SU-DHL-6 (cell line): ENCODE results near the gene CIAO3.

Experiments
- H2AFZ ChIP-seq: fragments of 200-600 bp; sonication (generic); 2 replicates; pipeline ENCODE4 v1.6.1; 2014; ENCODE audit warnings: low read depth, mild to moderate bottlenecking, moderate library complexity, mixed read lengths, antibody characterized with exemption, low read length; ENCODE audit not compliant: severe bottlenecking
- H3F3A ChIP-seq: fragments of 200-600 bp; shearing (Covaris generic); 2 replicates; pipeline ENCODE4 v1.6.0; 2016; ENCODE audit warnings: antibody characterized with exemption, mild to moderate bottlenecking; ENCODE audit not compliant: insufficient read depth
- H3K27ac ChIP-seq: fragments of 200-600 bp; sonication (generic); 2 replicates; pipeline ENCODE4 v1.5.1; 2016; ENCODE audit warnings: low read depth, mild to moderate bottlenecking, low read length, moderate library complexity, mixed read lengths
- H3K27me3 ChIP-seq: fragments of 200-600 bp; sonication (generic), shearing (Covaris generic); 2 replicates; pipeline ENCODE4 v1.6.0; 2014; ENCODE audit warnings: mild to moderate bottlenecking, low read length
- H3K36me3 ChIP-seq: fragments of 200-600 bp; sonication (generic); 2 replicates; pipeline ENCODE4 v1.6.1; 2014; ENCODE audit warnings: mild to moderate bottlenecking, low read length, mixed read lengths
- H3K4me2 ChIP-seq: fragments of 300-600, 200-600 bp; shearing (Covaris generic), sonication (generic); 2 replicates; pipeline ENCODE4 v1.6.0; 2014; ENCODE audit warnings: low read length, low read depth, mild to moderate bottlenecking; ENCODE audit not compliant: poor library complexity, severe bottlenecking
- H3K4me3 ChIP-seq: fragments of 200-600 bp; sonication (generic); 2 replicates; pipeline ENCODE4 v1.5.1; 2014; ENCODE audit warnings: antibody characterized with exemption, low read length, mild to moderate bottlenecking, mixed read lengths; ENCODE audit not compliant: insufficient read depth, poor library complexity, severe bottlenecking
- H3K79me2 ChIP-seq: fragments of 200-600 bp; sonication (generic); 2 replicates; pipeline ENCODE4 v1.6.1; 2014; ENCODE audit warnings: mild to moderate bottlenecking, low read length, moderate library complexity; ENCODE audit not compliant: insufficient read depth
- H3K9ac ChIP-seq: fragments of 200-600 bp; sonication (generic); 2 replicates; pipeline ENCODE4 v1.7.0; 2014; ENCODE audit warnings: mild to moderate bottlenecking, low read length
- H3K9me2 ChIP-seq: fragments of 200-600 bp; sonication (generic); replicated peaks from 2 replicates; pipeline ENCODE4 v1.6.1; 2014; ENCODE audit warnings: low read length; ENCODE audit not compliant: insufficient read depth
- H3K9me3 ChIP-seq: fragments of 200-600 bp; sonication (generic); 2 replicates; pipeline ENCODE4 v1.6.1; 2014; ENCODE audit warnings: low read length, mixed read lengths; ENCODE audit not compliant: insufficient read depth
- H4K20me1 ChIP-seq: fragments of 200-600 bp; sonication (generic); 2 replicates; pipeline ENCODE4 v1.6.1; 2014; ENCODE audit warnings: low read depth, mild to moderate bottlenecking, antibody characterized with exemption, low read length, moderate library complexity, mixed read lengths
- EZH2phosphoT487 ChIP-seq: fragments of 200-600 bp; sonication (generic), shearing (Covaris generic); conservative IDR thresholded peaks from 2 replicates; pipeline ENCODE4 v1.6.1; 2018; ENCODE audit warnings: mild to moderate bottlenecking, antibody characterized with exemption, low read length, moderate library complexity, mixed read lengths
- TF ChIP-seq, protein P1 (sequence below): fragments of 200-600 bp; sonication (generic); IDR thresholded peaks from one replicate; pipeline ENCODE4 v1.5.1; 2017; ENCODE audit warnings: antibody characterized with exemption, mild to moderate bottlenecking, low read length, moderate library complexity; ENCODE audit not compliant: insufficient read depth, poor library complexity, severe bottlenecking

Gene CIAO3

DNA sequence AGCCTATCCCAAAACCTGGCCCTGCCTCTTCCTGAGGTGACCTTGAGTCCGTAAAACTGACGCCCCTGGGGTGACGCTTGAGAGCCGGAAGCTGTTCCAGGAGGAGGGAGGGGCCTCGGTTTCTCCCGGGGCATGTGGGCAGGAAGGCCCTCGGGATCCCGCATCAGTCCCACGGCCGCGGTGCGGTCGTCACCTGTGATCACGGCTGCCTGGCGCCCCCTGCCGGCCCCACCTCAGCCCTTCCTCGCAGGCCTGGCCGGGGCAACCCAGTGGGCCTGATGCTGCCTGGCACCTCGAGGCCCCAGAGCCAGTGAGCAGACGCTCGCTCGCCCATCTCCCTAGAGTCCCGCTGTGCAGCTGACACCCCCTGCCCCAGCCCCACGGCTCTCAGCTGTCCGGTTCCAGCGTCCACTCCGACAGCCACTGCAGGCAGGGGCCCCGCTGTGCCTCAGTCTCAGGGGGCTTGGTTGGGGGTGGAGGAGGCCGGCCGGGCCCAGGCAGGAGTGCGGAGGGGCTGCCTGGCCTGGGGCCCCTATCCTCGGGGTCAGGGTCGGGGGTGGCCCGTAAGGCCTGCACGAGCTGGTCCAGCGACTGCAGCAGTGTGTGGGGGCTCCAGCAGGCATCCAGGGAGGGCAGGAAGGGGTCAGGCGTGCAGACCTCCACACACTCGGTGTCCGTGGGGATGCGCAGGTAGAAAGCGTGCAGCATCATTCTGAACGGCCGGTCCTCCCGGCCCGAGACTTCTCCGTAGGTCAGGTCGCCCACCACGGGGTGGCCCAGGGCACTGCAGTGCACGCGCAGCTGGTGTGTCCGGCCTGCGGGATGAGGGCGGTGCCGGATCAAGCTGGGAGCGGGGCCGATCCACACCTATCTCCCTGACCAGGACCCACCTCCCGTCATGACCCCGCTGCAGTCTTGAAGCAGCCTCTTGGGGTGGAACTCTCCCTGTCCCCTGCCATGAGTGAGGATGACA, 45.1 kb upstream of the CIAO3 start:
- Histone ChIP-seq H2AFZ (no peak overlapping the region), H3K9me3 (no peaks in the 10 kb centered on the region), H3K4me2 (no peak overlapping the region), H3K4me3 (no peak overlapping the region), H3K27ac (no peak overlapping the region), H3K27me3 (no peaks in the 10 kb centered on the region), H3K79me2 (peaks cover 23% of the 10 kb centered on the region), H3K9me2 (no peaks in the 10 kb centered on the region), H3K36me3 (no peaks in the 10 kb centered on the region), H4K20me1 (no peaks in the 10 kb centered on the region), H3K9ac (no peak overlapping the region), H3F3A (no peaks in the 10 kb centered on the region)
- no peak for TF ChIP-seq EZH2phosphoT487
- TF ChIP-seq, protein P1, sequence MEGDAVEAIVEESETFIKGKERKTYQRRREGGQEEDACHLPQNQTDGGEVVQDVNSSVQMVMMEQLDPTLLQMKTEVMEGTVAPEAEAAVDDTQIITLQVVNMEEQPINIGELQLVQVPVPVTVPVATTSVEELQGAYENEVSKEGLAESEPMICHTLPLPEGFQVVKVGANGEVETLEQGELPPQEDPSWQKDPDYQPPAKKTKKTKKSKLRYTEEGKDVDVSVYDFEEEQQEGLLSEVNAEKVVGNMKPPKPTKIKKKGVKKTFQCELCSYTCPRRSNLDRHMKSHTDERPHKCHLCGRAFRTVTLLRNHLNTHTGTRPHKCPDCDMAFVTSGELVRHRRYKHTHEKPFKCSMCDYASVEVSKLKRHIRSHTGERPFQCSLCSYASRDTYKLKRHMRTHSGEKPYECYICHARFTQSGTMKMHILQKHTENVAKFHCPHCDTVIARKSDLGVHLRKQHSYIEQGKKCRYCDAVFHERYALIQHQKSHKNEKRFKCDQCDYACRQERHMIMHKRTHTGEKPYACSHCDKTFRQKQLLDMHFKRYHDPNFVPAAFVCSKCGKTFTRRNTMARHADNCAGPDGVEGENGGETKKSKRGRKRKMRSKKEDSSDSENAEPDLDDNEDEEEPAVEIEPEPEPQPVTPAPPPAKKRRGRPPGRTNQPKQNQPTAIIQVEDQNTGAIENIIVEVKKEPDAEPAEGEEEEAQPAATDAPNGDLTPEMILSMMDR: peak; percentile 74

DNA sequence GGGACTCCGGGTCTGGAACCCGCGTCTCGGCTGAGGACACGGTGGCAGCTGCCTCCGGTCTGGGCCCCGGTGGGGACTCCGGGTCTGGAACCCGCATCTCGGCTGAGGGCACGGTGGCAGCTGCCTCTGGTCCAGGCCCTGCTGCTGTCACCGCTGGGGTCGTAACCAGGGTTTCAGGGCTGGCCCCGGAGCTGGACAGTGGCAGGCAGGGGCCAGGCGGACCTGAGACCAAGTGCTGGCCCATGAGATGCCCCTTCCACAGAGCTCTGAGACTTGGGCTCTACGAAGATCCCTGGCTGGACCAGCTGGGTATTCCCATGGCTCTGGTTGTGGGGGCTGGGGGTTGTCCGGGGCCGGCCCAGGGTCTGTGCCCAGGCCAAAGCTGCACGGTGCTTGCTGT, 43.6 kb upstream of the CIAO3 start:
- no peaks in the 10 kb centered on the region for H3F3A ChIP-seq
- no peaks in the 10 kb centered on the region for H3K9me2 ChIP-seq
- H3K27me3 ChIP-seq: no peaks in the 10 kb centered on the region
- no peaks in the 10 kb centered on the region for H4K20me1 ChIP-seq
- H2AFZ ChIP-seq: no peak overlapping the region
- no peak overlapping the region for H3K4me3 ChIP-seq
- TF ChIP-seq, protein P1: no peak
- TF ChIP-seq EZH2phosphoT487: no peak
- H3K36me3 ChIP-seq: no peaks in the 10 kb centered on the region
- H3K27ac ChIP-seq: no peak overlapping the region
- no peak overlapping the region for H3K4me2 ChIP-seq
- no peak overlapping the region for H3K9ac ChIP-seq
- H3K79me2 ChIP-seq: peaks cover 17% of the 10 kb centered on the region
- H3K9me3 ChIP-seq: no peaks in the 10 kb centered on the region

DNA sequence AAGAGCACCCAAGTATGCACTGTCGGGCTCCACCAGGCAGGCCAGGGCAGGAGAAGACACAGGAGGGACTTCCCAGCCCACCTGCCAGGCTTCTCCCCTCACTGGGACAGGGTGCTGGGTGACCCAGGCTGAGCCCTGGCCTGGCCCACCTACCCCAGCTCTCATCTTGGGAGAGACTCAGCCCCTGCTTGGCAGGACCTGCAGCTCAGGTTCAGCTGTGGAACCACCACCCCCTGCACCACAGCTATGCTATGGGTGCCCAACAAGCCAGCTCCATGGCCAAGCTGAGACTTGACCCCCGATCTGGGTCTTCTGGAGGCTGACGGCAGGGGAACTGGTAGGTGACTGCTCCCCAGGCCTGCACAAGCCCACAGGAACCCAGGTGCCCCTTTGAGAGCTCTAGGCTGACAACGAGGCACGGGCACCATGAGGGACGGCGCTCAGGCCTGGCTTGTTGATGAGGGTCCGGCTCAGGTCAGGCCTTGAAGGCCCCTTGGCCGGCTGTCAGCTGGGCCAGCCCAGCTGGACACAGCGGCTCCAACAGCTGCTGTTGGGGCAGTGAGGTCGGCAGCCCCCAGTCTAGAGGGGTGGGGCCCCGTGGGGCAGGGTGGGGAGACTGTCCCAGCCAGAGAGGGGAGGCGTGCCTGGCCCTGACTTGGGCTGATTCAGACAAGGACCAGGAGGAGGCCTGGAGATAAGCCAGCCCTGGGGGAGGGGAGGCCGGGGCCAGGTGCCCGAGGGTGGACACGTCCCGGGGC, 42.8 kb upstream of the CIAO3 start:
- no peaks in the 10 kb centered on the region for H4K20me1 ChIP-seq
- no peak overlapping the region for H3K27ac ChIP-seq

More for the DNA sequence above, 42.8 kb upstream of the CIAO3 start:
- no peaks in the 10 kb centered on the region for H3K9me3 ChIP-seq
- no peaks in the 10 kb centered on the region for H3K36me3 ChIP-seq
- no peak overlapping the region for H3K4me3 ChIP-seq
- H3K79me2 ChIP-seq: peaks cover 8% of the 10 kb centered on the region
- no peaks in the 10 kb centered on the region for H3K27me3 ChIP-seq
- no peaks in the 10 kb centered on the region for H3F3A ChIP-seq
- no peak overlapping the region for H2AFZ ChIP-seq
- H3K9ac ChIP-seq: no peak overlapping the region
- no peak overlapping the region for H3K4me2 ChIP-seq
- H3K9me2 ChIP-seq: no peaks in the 10 kb centered on the region
- TF ChIP-seq EZH2phosphoT487: no peak
- TF ChIP-seq, protein P1: no peak
